Prostate gland (tissue), 2 donors: ENCODE data around the gene PYROXD2. TPM values are rescaled to one million over a fixed set of nuclear protein-coding genes. Genes with fewer than 3 reads are reported as not detected.
"Not testable (repeated sequence)": the region's sequence is repeated elsewhere in the genome, so short reads cannot be mapped to it uniquely, and the experiment has no call there.

Experiments used
- DNase-seq: peaks from one replicate; pipeline ENCODE4 v3.0.0-alpha.2; 2019; ENCODE audit warnings: low spot score
- H3K27ac ChIP-seq, 2 donors: fragments of 200-600 bp; sonication (generic); 2 replicates each; pipeline ENCODE4 v1.5.1; 2017 to 2019
- H3K27me3 ChIP-seq: fragments of 200-600 bp; sonication (generic); replicated peaks from 2 replicates; pipeline ENCODE4 v1.5.1; 2019; ENCODE audit not compliant: insufficient read depth
- H3K36me3 ChIP-seq, 2 donors: fragments of 200-600 bp; sonication (generic); 1 replicate in 1 of 2; 2 replicates in 1 of 2; pipeline versions ENCODE4 v1.5.1 to v1.8.1; 2017 to 2019
- H3K4me1 ChIP-seq: fragments of 200-600 bp; sonication (generic); replicated peaks from 2 replicates; pipeline ENCODE4 v1.5.1; 2019
- H3K4me3 ChIP-seq, 2 donors: fragments of 200-600 bp; sonication (generic); 2 replicates each; pipeline ENCODE4 v1.5.1; 2017 to 2019
- H3K9me3 ChIP-seq: fragments of 200-600 bp; sonication (generic); 2 replicates; pipeline ENCODE4 v1.5.1; 2017
- CTCF ChIP-seq, 4 experiments: fragments of 200-600 bp in 2 of 4; fragments of 450-650 bp in 2 of 4; sonication (generic) in 2 of 4; IDR thresholded peaks; 1 replicate in 3 of 4; 2 replicates in 1 of 4; pipeline ENCODE4 v1.5.1; 2016 to 2019; ENCODE audit warnings: antibody characterized with exemption in 4 of 4, mild to moderate bottlenecking in 2 of 4, moderate library complexity in 2 of 4
- POLR2A ChIP-seq: fragments of 450-650 bp; IDR thresholded peaks from one replicate; pipeline ENCODE4 v1.6.1; 2016; ENCODE audit warnings: antibody characterized with exemption, mild to moderate bottlenecking
- POLR2AphosphoS5 ChIP-seq: sonication (generic); formaldehyde crosslinking; IDR thresholded peaks from one replicate; pipeline ENCODE4 v1.6.1; 2017; ENCODE audit warnings: antibody characterized with exemption
- WGBS: methylation state at CpG from one replicate; pipeline ENCODE4 v1.1.5; 2018; 5-methylcytosine and 5-hydroxymethylcytosine counted together
- intact Hi-C: fragments of 100-400 bp; cut with DNase I; formaldehyde crosslinking; loops from one replicate; pipeline ENCODE4 v1.14.2; 2022
- total RNA-seq, 2 donors: library from RNA; depleted of rRNA; stranded (reverse); fragments of >200 nt; gene quantifications; one replicate each; pipeline ENCODE4 v1.1.0, GENCODE V29; 2016

PYROXD2 gene
- total RNA-seq, 2 donors from 2014 or later: 15.0 to 21.6 TPM

DNA sequence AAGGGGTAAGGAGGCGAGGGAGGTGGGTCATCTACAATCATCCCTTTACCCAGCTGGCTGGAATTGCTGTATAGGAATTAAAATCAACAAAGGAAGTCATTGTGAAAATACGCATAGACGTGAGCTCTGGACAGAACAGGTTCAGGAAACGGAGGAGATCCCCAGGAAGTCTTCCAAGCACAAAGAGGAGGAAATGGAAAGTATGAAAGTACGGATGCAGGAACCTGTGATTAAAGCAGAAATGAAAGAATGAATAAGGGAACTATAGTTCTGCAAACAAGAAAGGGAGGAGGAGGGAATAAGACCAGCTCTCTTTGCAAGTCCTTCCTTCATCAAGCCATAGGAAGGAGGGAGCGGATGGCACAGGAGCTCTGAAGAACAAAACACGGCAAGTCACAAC lies 61.8 kb downstream of the PYROXD2 start:
- Histone ChIP-seq H3K27ac (no peak overlapping the region), H3K36me3 (no peaks in the 10 kb centered on the region), H3K27me3 (no peaks in the 10 kb centered on the region), H3K4me1 (no peaks in the 10 kb centered on the region), H3K9me3 (no peaks in the 10 kb centered on the region), H3K4me3 (no peak overlapping the region)
- DNase-seq: no peak
- TF ChIP-seq CTCF (IDR thresholded peaks at IDR 0.05) (no peak), POLR2AphosphoS5 (no peak), POLR2A (no peak)
- intact Hi-C loops: no loop called here
- WGBS: 48% methylated on average over 7 of the region's 7 CpGs

GRCh38 chr10:98351831-98352402 lies 63.1 kb downstream of the PYROXD2 start:
- no peaks in the 10 kb centered on the region for H3K9me3 ChIP-seq
- H3K27ac ChIP-seq: no peak overlapping the region
- H3K4me3 ChIP-seq: no peak overlapping the region
- H3K27me3 ChIP-seq: no peaks in the 10 kb centered on the region
- no peaks in the 10 kb centered on the region for H3K36me3 ChIP-seq
- TF ChIP-seq POLR2AphosphoS5 (no peak), CTCF (IDR thresholded peaks at IDR 0.05) (no peak), POLR2A (no peak)
- no peaks in the 10 kb centered on the region for H3K4me1 ChIP-seq
- no peak for DNase-seq
- intact Hi-C loops: no loop called here
- WGBS: 70% methylated on average over 11 of the region's 11 CpGs

- 16% methylated on average over 9 of the region's 9 CpGs for WGBS
- no peak overlapping the region for H3K27ac ChIP-seq
- no peaks in the 10 kb centered on the region for H3K27me3 ChIP-seq
- no peaks in the 10 kb centered on the region for H3K36me3 ChIP-seq
- TF ChIP-seq POLR2AphosphoS5 (no peak), CTCF (IDR thresholded peaks at IDR 0.05) (no peak), POLR2A (no peak)
- intact Hi-C loops: no loop called here
- H3K4me1 ChIP-seq: no peaks in the 10 kb centered on the region
- H3K4me3 ChIP-seq: no peak overlapping the region
- DNase-seq: no peak
- H3K9me3 ChIP-seq: no peaks in the 10 kb centered on the region
These were observed 65.5 kb downstream of the PYROXD2 start for GRCh38 chr10:98349508-98349922.

- Histone ChIP-seq H3K9me3 (no peaks in the 10 kb centered on the region), H3K27ac (no peak overlapping the region), H3K36me3 (no peaks in the 10 kb centered on the region), H3K27me3 (peaks cover 2% of the 10 kb centered on the region), H3K4me1 (no peaks in the 10 kb centered on the region), H3K4me3 (no peak overlapping the region)
- intact Hi-C loops: no loop called here
- DNase-seq: no peak
- TF ChIP-seq POLR2A (no peak), CTCF (IDR thresholded peaks at IDR 0.05) (no peak), POLR2AphosphoS5 (no peak)
- 75% methylated on average over 6 of the region's 6 CpGs for WGBS
These were observed 68.1 kb downstream of the PYROXD2 start for GRCh38 chr10:98346847-98347246.

DNA sequence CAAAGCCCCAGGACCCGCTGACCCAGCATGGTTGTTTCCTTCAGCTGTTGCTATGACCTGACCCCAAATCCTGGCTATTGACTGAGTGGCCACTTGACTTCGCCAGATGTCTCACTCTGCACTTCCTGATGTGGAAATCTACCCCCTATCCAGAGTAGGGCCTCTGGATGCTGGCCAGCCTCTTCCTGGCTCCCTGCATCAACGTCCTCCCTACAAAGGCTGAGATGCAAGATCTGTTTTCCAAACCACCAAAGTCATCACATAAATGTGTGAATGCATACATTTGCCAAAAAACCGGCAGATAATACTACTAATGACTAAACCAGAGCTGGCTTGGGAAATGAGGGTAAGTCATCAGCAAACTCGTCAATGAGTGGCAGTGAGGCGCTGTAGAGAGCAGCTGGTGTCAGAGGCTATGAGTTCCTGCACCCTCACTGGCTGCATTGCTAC lies 70.4 kb downstream of the PYROXD2 start:
- intact Hi-C loops: no loop called here

DNA sequence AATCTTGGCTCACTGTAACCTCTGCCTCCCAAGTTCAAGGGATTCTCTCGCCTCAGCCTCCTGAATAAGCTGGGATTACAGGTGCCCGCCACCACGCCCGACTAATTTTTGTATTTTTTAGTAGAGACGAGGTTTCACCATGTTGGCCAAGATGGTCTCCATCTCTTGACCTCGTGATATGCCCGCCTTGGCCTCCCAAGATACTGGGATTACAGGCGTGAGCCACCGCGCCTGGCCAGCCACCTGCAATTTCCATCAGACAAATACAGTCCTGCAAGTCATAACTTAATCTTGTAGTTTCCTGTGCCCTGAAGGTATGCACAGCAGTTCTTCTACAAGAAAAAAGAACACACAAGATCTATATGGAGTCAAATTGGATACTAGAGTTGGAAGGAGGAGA lies 73.3 kb downstream of the PYROXD2 start:
- DNase-seq, H3K4me3 ChIP-seq, H3K27ac ChIP-seq, H3K4me1 ChIP-seq, H3K9me3 ChIP-seq, H3K36me3 ChIP-seq, H3K27me3 ChIP-seq, intact Hi-C loops: not testable (repeated sequence)
- 92% methylated on average over 10 of the region's 10 CpGs for WGBS

More for the DNA sequence above, 70.4 kb downstream of the PYROXD2 start:
- no peak for DNase-seq
- 65% methylated on average over 6 of the region's 6 CpGs for WGBS
- TF ChIP-seq POLR2A (no peak), POLR2AphosphoS5 (no peak), CTCF (IDR thresholded peaks at IDR 0.05) (no peak)
- Histone ChIP-seq H3K27ac (no peak overlapping the region), H3K36me3 (no peaks in the 10 kb centered on the region), H3K4me3 (no peak overlapping the region), H3K4me1 (no peaks in the 10 kb centered on the region), H3K27me3 (peaks cover 2% of the 10 kb centered on the region), H3K9me3 (no peaks in the 10 kb centered on the region)
